ENCODE results near the gene SLC12A5. TPM values are rescaled to one million over a fixed set of nuclear protein-coding genes. Genes with fewer than 3 reads are reported as not detected.

Gene SLC12A5
- total and polyA plus RNA-seq, 2 experiments from 2014 or later, result 0.55 TPM; not detected in 1

DNA sequence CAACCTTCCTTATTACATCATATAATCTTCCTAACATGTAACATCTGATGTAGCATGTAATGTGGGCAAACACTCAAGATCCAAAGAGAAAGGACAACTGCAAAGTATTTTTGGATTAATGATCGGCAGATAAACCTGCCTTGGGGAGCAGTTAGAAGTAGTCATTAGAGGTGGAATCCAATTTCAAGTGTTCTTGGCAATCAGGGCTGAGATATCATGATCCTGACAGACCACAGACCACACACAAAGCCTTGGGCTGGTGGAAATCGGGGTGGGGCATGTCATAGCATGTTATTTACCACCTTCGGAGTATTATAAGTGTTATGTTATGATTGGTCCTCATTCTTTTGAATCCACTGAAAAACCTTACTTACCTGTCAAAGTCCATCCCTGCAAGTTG, 44.4 kb downstream of the SLC12A5 start:
- WGBS, 2 experiments (ENCODE audit: low coverage in 1 of 2, low lambda C conversion rate in 2 of 2, missing lambda C conversion rate in 2 of 2), result 96 to 99% methylated on average over 3 of the region's 3 CpGs

GRCh38 chr20:46074006-46074405, 45.0 kb downstream of the SLC12A5 start:
- no peaks in the 10 kb centered on the region for H3K27me3 ChIP-seq (replicated peaks; ENCODE audit: insufficient read depth)
- no peak overlapping the region for H3K27ac ChIP-seq
- in situ Hi-C loops (cut with MboI), result no loop called here
- H2AFZ ChIP-seq, result no peak overlapping the region
- H3K36me3 ChIP-seq (ENCODE audit: low read depth), result peaks cover 16% of the 10 kb centered on the region; the same call in 1 of the 2 replicates
- H3K4me3 ChIP-seq, result no peak overlapping the region
- 66 to 68% methylated on average over 3 of the region's 3 CpGs for WGBS, 2 experiments (ENCODE audit: low coverage in 1 of 2, low lambda C conversion rate in 2 of 2, missing lambda C conversion rate in 2 of 2)
- no peak overlapping the region for H3K4me2 ChIP-seq (ENCODE audit: unreplicated experiment)
- H3K9me3 ChIP-seq (ENCODE audit: low read depth), result no peaks in the 10 kb centered on the region
- H3K9me2 ChIP-seq (ENCODE audit: insufficient read depth), result no peaks in the 10 kb centered on the region
- H4K20me1 ChIP-seq (ENCODE audit: insufficient read depth), result peaks cover 25% of the 10 kb centered on the region; the same call in 1 of the 2 replicates
- peaks cover 13% of the 10 kb centered on the region for H3F3A ChIP-seq (ENCODE audit: insufficient read depth)
- peaks cover 11% of the 10 kb centered on the region for H3K4me1 ChIP-seq (ENCODE audit: insufficient read depth)
- TF ChIP-seq EZH2phosphoT487 (IDR thresholded peaks at IDR 0.05; ENCODE audit: insufficient read depth, low read depth), result no peak
- no peak for TF ChIP-seq EZH2 (IDR thresholded peaks at IDR 0.05; ENCODE audit: insufficient read depth, poor library complexity, severe bottlenecking)
- no peak for DNase-seq
- no peak overlapping the region for H3K9ac ChIP-seq
- H3K79me2 ChIP-seq (ENCODE audit: insufficient read depth), result peaks cover 97% of the 10 kb centered on the region

More for the DNA sequence above, 44.4 kb downstream of the SLC12A5 start:
- TF ChIP-seq EZH2phosphoT487 (IDR thresholded peaks at IDR 0.05; ENCODE audit: insufficient read depth, low read depth) (no peak), EZH2 (IDR thresholded peaks at IDR 0.05; ENCODE audit: insufficient read depth, poor library complexity, severe bottlenecking) (no peak)
- no peak overlapping the region for H3K4me2 ChIP-seq (ENCODE audit: unreplicated experiment)
- H3K9me3 ChIP-seq (ENCODE audit: low read depth), result no peaks in the 10 kb centered on the region
- peaks cover 25% of the 10 kb centered on the region; the same call in 1 of the 2 replicates for H4K20me1 ChIP-seq (ENCODE audit: insufficient read depth)
- H3F3A ChIP-seq (ENCODE audit: insufficient read depth), result peaks cover 13% of the 10 kb centered on the region
- H3K4me1 ChIP-seq (ENCODE audit: insufficient read depth), result peaks cover 11% of the 10 kb centered on the region
- H2AFZ ChIP-seq, result no peak overlapping the region
- no peaks in the 10 kb centered on the region for H3K27me3 ChIP-seq (replicated peaks; ENCODE audit: insufficient read depth)
- no peak overlapping the region for H3K4me3 ChIP-seq
- no peaks in the 10 kb centered on the region for H3K9me2 ChIP-seq (ENCODE audit: insufficient read depth)
- no peak overlapping the region for H3K27ac ChIP-seq
- peaks cover 20% of the 10 kb centered on the region; the same call in 1 of the 2 replicates for H3K36me3 ChIP-seq (ENCODE audit: low read depth)
- peaks cover 92% of the 10 kb centered on the region for H3K79me2 ChIP-seq (ENCODE audit: insufficient read depth)
- H3K9ac ChIP-seq, result no peak overlapping the region
- in situ Hi-C loops (cut with MboI), result no loop called here
- no peak for DNase-seq

DNA sequence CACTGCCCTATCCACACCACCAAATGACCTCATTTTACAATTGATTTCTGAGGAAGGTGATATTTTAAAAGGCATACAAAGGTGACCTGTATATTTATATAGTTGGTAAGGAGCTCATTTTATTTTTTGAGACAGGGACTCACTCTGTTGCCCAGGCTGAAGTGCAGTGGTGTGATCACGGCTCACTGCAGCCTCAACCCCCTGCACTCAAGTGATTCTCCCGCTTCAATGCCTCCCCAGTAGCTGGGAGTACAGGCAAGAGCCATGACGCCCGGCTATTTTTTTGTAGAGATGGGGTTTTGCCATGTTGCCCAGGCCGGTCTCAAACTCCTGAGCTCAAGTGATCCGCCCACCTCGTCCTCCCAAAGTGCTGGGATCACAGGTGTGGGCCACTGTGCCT, 47.8 kb downstream of the SLC12A5 start:
- no peak overlapping the region for H2AFZ ChIP-seq
- no peak overlapping the region for H3K9ac ChIP-seq
- peaks cover 13% of the 10 kb centered on the region; the same call in 1 of the 2 replicates for H3K36me3 ChIP-seq (ENCODE audit: low read depth)
- no peak overlapping the region for H3K27ac ChIP-seq
- in situ Hi-C loops (cut with MboI), result no loop called here
- peaks cover under 1% of the 10 kb centered on the region; the same call in 1 of the 2 replicates for H3F3A ChIP-seq (ENCODE audit: insufficient read depth)
- H3K4me1 ChIP-seq (ENCODE audit: insufficient read depth), result no peaks in the 10 kb centered on the region
- no peaks in the 10 kb centered on the region for H3K9me2 ChIP-seq (ENCODE audit: insufficient read depth)
- H3K79me2 ChIP-seq (ENCODE audit: insufficient read depth), result peaks cover 97% of the 10 kb centered on the region
- H3K9me3 ChIP-seq (ENCODE audit: low read depth), result no peaks in the 10 kb centered on the region
- 79 to 84% methylated on average over 7 of the region's 7 CpGs for WGBS, 2 experiments (ENCODE audit: low coverage in 1 of 2, low lambda C conversion rate in 2 of 2, missing lambda C conversion rate in 2 of 2)
- no peak overlapping the region for H3K4me2 ChIP-seq (ENCODE audit: unreplicated experiment)
- H3K27me3 ChIP-seq (replicated peaks; ENCODE audit: insufficient read depth), result no peaks in the 10 kb centered on the region
- peaks cover 22% of the 10 kb centered on the region; the same call in 1 of the 2 replicates for H4K20me1 ChIP-seq (ENCODE audit: insufficient read depth)
- no peak for TF ChIP-seq EZH2 (IDR thresholded peaks at IDR 0.05; ENCODE audit: insufficient read depth, poor library complexity, severe bottlenecking)
- no peak for TF ChIP-seq EZH2phosphoT487 (IDR thresholded peaks at IDR 0.05; ENCODE audit: insufficient read depth, low read depth)
- no peak for DNase-seq
- no peak overlapping the region for H3K4me3 ChIP-seq

DNA sequence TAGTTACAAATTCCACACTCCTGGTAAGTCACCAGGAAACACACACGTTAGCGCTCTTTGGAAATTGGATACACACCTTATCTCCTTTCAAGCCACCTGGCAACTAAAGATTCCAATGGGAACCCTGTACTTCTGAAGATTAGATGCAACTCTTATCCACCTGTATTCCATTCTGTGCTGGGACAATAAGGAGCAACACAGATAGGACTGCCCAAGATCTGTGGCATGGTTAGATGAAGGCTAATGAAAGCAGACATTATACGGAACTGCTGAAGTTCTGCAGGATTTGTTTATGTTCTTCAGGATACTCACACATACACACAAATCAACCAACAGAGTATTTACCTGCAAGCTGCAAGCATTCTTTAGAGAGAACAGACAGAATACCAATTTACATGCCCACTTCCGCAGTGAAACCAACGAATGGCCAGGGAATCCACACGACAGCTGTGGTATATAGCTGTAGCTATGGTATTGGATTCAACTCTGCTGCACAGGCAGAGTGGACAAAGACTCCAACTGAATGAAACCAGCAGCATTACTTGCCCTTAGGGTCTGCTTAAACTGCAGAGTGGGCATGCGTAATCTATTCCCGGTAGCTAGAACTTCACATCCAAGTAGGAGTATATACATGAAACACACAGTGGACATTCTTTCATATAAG, 48.8 kb downstream of the SLC12A5 start:
- Histone ChIP-seq H3K4me1 (ENCODE audit: insufficient read depth) (no peaks in the 10 kb centered on the region), H3K4me2 (ENCODE audit: unreplicated experiment) (no peak overlapping the region), H3K4me3 (no peak overlapping the region), H3K9me2 (ENCODE audit: insufficient read depth) (no peaks in the 10 kb centered on the region), H3K27ac (no peak overlapping the region), H2AFZ (no peak overlapping the region), H3K9ac (no peak overlapping the region), H3K9me3 (ENCODE audit: low read depth) (no peaks in the 10 kb centered on the region), H3F3A (ENCODE audit: insufficient read depth) (no peaks in the 10 kb centered on the region; the same call in 1 of the 2 replicates), H3K36me3 (ENCODE audit: low read depth) (peaks cover 13% of the 10 kb centered on the region; the same call in 1 of the 2 replicates), H4K20me1 (ENCODE audit: insufficient read depth) (peaks cover 21% of the 10 kb centered on the region), H3K27me3 (replicated peaks; ENCODE audit: insufficient read depth) (no peaks in the 10 kb centered on the region), H3K79me2 (ENCODE audit: insufficient read depth) (peaks cover 97% of the 10 kb centered on the region)
- 95 to 99% methylated on average over 8 of the region's 8 CpGs for whole genome bisulfite sequencing, 2 experiments (ENCODE audit: low coverage in 1 of 2, low lambda C conversion rate in 2 of 2, missing lambda C conversion rate in 2 of 2)
- in situ Hi-C loops (cut with MboI), result no loop called here
- TF ChIP-seq EZH2 (IDR thresholded peaks at IDR 0.05; ENCODE audit: insufficient read depth, poor library complexity, severe bottlenecking) (no peak), EZH2phosphoT487 (IDR thresholded peaks at IDR 0.05; ENCODE audit: insufficient read depth, low read depth) (no peak)
- DNase-seq, result no peak
